Endothelial cell of umbilical vein (primary cell): ENCODE measurements around the gene TPM4. TPM values are rescaled to one million over a fixed set of nuclear protein-coding genes. Genes with fewer than 3 reads are reported as not detected.

Experiments
- BruUV-seq: library from RNA; stranded (reverse); fragments of 400-500 nt; replicated peaks from 2 replicates; lab custom pipeline; 2021; lab: Mats Ljungman, UMichigan
- CTCF ChIA-PET: fragments of 300-600, 350-600 bp; sonication (Branson Sonifier 250); formaldehyde crosslinking; loops from one replicate; lab custom pipeline; 2021; ENCODE audit warnings: antibody characterized with exemption, inconsistent platforms; lab: Charles Lee
- POLR2A ChIA-PET: fragments of 300-600, 350-600 bp; sonication (Branson Sonifier 250); formaldehyde crosslinking; loops from one replicate; lab custom pipeline; 2021; ENCODE audit warnings: antibody characterized with exemption, inconsistent platforms; lab: Charles Lee
- DNase-seq: peaks from one replicate; pipeline ENCODE4 v3.0.0-alpha.2; 2011; ENCODE audit warnings: low read depth, low spot score
- FAIRE-seq: peaks from 2 replicates; lab custom pipeline; 2011; peaks lifted over from hg19 to GRCh38; lab: Jason Lieb, UNC
- H2AFZ ChIP-seq: 2 replicates; pipeline ENCODE4 v1.6.0; 2012; ENCODE audit warnings: low read depth, low read length, control low read depth, inconsistent platforms
- H3K27ac ChIP-seq: 2 replicates; pipeline ENCODE4 v1.5.1; 2011; ENCODE audit warnings: low read depth, mild to moderate bottlenecking, control low read depth, low read length, moderate library complexity; ENCODE audit not compliant: insufficient read depth
- H3K27me3 ChIP-seq, 2 experiments: 2 replicates each; pipeline versions ENCODE4 v1.6.0 to v1.6.1; 2011; ENCODE audit warnings: low read length in 2 of 2, mixed read lengths in 1 of 2; ENCODE audit not compliant: control insufficient read depth in 2 of 2, insufficient read depth in 2 of 2
- H3K36me3 ChIP-seq, 2 experiments: 2 replicates in 1 of 2; 3 replicates in 1 of 2; pipeline ENCODE4 v1.5.1; 2011; ENCODE audit warnings: low read length in 2 of 2, mild to moderate bottlenecking in 1 of 2, moderate library complexity in 1 of 2; ENCODE audit not compliant: control insufficient read depth in 2 of 2, insufficient read depth in 2 of 2; ENCODE audit errors: extremely low read depth in 1 of 2
- H3K4me1 ChIP-seq: 3 replicates; pipeline ENCODE4 v1.5.1; 2011; ENCODE audit warnings: mild to moderate bottlenecking, low read length; ENCODE audit not compliant: control insufficient read depth, insufficient read depth; ENCODE audit errors: extremely low read depth
- H3K4me2 ChIP-seq: 2 replicates; pipeline ENCODE4 v1.6.1; 2011; ENCODE audit warnings: low read length, control low read depth, mixed read lengths; ENCODE audit not compliant: insufficient read depth
- H3K4me3 ChIP-seq, 3 experiments: fragments of 200-600 bp in 1 of 3; sonication (generic), shearing (Covaris generic) in 1 of 3; replicated peaks in 1 of 3; 2 replicates each; pipeline ENCODE4 v1.5.1; 2011 to 2016; ENCODE audit warnings: control low read depth in 3 of 3, low read length in 3 of 3, mild to moderate bottlenecking in 2 of 3, inconsistent platforms in 1 of 3, low read depth in 1 of 3, moderate library complexity in 1 of 3; ENCODE audit not compliant: insufficient read depth in 1 of 3
- H3K79me2 ChIP-seq: 2 replicates; pipeline ENCODE4 v1.6.0; 2012; ENCODE audit warnings: low read length, inconsistent platforms; ENCODE audit not compliant: control insufficient read depth, insufficient read depth
- H3K9ac ChIP-seq: replicated peaks from 2 replicates; pipeline ENCODE3; 2011; ENCODE audit warnings: low read length, control low read depth; ENCODE audit not compliant: insufficient read depth; ENCODE audit errors: extremely low read depth
- H3K9me1 ChIP-seq: replicated peaks from 3 replicates; pipeline ENCODE4 v1.6.0; 2011; ENCODE audit warnings: mild to moderate bottlenecking, low read length; ENCODE audit not compliant: control insufficient read depth, insufficient read depth; ENCODE audit errors: extremely low read depth
- H3K9me3 ChIP-seq: replicated peaks from 2 replicates; pipeline ENCODE4 v1.5.1; 2012; ENCODE audit warnings: low read length, inconsistent platforms; ENCODE audit not compliant: control insufficient read depth, insufficient read depth
- H4K20me1 ChIP-seq: replicated peaks from 2 replicates; pipeline ENCODE3; 2011; ENCODE audit warnings: mild to moderate bottlenecking, low read length; ENCODE audit not compliant: control insufficient read depth, insufficient read depth; ENCODE audit errors: extremely low read depth
- CTCF ChIP-seq, 2 donors: IDR thresholded peaks; 1 replicate in 1 of 2; 2 replicates in 1 of 2; pipeline ENCODE4 v1.5.1; 2011; ENCODE audit warnings: low read length in 2 of 2, mild to moderate bottlenecking in 2 of 2, moderate library complexity in 2 of 2, control low read depth in 1 of 2, inconsistent platforms in 1 of 2, low read depth in 1 of 2; ENCODE audit not compliant: insufficient read depth in 1 of 2; ENCODE audit errors: extremely low read depth in 1 of 2
- EZH2 ChIP-seq: IDR thresholded peaks from 2 replicates; pipeline ENCODE4 v1.6.1; 2012; ENCODE audit warnings: borderline replicate concordance, low read depth, mild to moderate bottlenecking, moderate library complexity, low read length, inconsistent platforms; ENCODE audit not compliant: severe bottlenecking
- FOS ChIP-seq: IDR thresholded peaks from 2 replicates; pipeline ENCODE4 v1.6.1; 2011; ENCODE audit warnings: mild to moderate bottlenecking, low read length, moderate library complexity, borderline replicate concordance; ENCODE audit not compliant: insufficient read depth
- GATA2 ChIP-seq: IDR thresholded peaks from 2 replicates; pipeline ENCODE4 v1.7.0; 2011; ENCODE audit warnings: low read depth, mild to moderate bottlenecking, moderate library complexity, mixed read lengths, low read length; ENCODE audit not compliant: insufficient read length, insufficient read depth
- JUN ChIP-seq: IDR thresholded peaks from 2 replicates; pipeline ENCODE4 v1.6.1; 2011; ENCODE audit warnings: borderline replicate concordance, low read depth; ENCODE audit not compliant: insufficient read length, insufficient read depth
- MAX ChIP-seq: IDR thresholded peaks from 2 replicates; pipeline ENCODE4 v1.6.1; 2011; ENCODE audit not compliant: insufficient read depth, insufficient read length
- MYC ChIP-seq: IDR thresholded peaks from one replicate; pipeline ENCODE4 v1.6.1; 2011; ENCODE audit warnings: mild to moderate bottlenecking, low read depth, low read length
- POLR2A ChIP-seq: IDR thresholded peaks from 2 replicates; pipeline ENCODE4 v1.6.1; 2012; ENCODE audit warnings: low read depth, mild to moderate bottlenecking, control low read depth, low read length
- POLR2AphosphoS5 ChIP-seq: IDR thresholded peaks from 2 replicates; pipeline ENCODE4 v1.6.1; 2012; ENCODE audit warnings: low read depth, mild to moderate bottlenecking, control low read depth, low read length, moderate library complexity; ENCODE audit not compliant: insufficient read depth
- dilution Hi-C: fragments of 300-500 bp; cut with MboI; formaldehyde crosslinking; loops from one replicate; pipeline ENCODE4 v1.15.0; 2019; ENCODE audit warnings: low sequenced_read_pairs; ENCODE audit not compliant: extremely low pct_ligation_motif_present
- intact Hi-C: fragments of 100-400 bp; cut with micrococcal nuclease; formaldehyde crosslinking; loops from one replicate; pipeline ENCODE4 v1.10.0; 2022
- polyA plus RNA-seq, 4 experiments: library from polyadenylated mRNA; depleted of rRNA in 3 of 4; stranded (reverse) in 3 of 4; unstranded in 1 of 4; fragments of >200 nt; gene quantifications; 2 replicates each; pipeline versions ENCODE4 v1.2.1 to v1.2.3, GENCODE V29; 2011 to 2012; ENCODE audit warnings: missing spikeins in 1 of 4
- total RNA-seq: library from RNA; stranded (reverse); gene quantifications from 2 replicates; pipeline ENCODE4 v1.2.3, GENCODE V29; 2021

TPM4 gene
- total and polyA plus RNA-seq, 2 donors (not counting 3 experiments of a cell fraction or from before 2014, with no cell fraction given), result 430 to 924 TPM

- DNase-seq (no peak), FAIRE-seq (no peak)
- no peaks in the 10 kb centered on the region for H3K4me1 ChIP-seq
- TF ChIP-seq MYC (no peak), POLR2AphosphoS5 (no peak), GATA2 (no peak), MAX (no peak), CTCF (IDR thresholded peaks at IDR 0.05; ENCODE audit: extremely low read depth in 1 of 2, insufficient read depth in 1 of 2, low read depth in 1 of 2, low read length in 2 of 2) (no peak), JUN (no peak), EZH2 (no peak), POLR2A (no peak), FOS (no peak)
- dilution Hi-C loops (no loop called here), intact Hi-C loops (no loop called here)
- ChIA-PET POLR2A (no interaction called here), CTCF (interaction anchor here (2.2 kb wide), 1 partner anchor 101 kb away, joined by 5 read pairs; no protein-coding TSS in a partner anchor)
- no peaks in the 10 kb centered on the region for H3K79me2 ChIP-seq
- peaks cover 0 to 2% of the 10 kb centered on the region in 2 experiments for H3K27me3 ChIP-seq
- H3K9me3 ChIP-seq, result no peaks in the 10 kb centered on the region
- no peak overlapping the region for H2AFZ ChIP-seq
- no peaks in the 10 kb centered on the region for H3K36me3 ChIP-seq
- no TSS peak for BruUV-seq
- H3K9ac ChIP-seq, result no peak overlapping the region
- no peak overlapping the region for H3K4me2 ChIP-seq
- no peak overlapping the region for H3K27ac ChIP-seq
- H4K20me1 ChIP-seq, result no peaks in the 10 kb centered on the region
- no peak overlapping the region for H3K4me3 ChIP-seq
- H3K9me1 ChIP-seq, result no peaks in the 10 kb centered on the region
These were observed 65.8 kb downstream of the TPM4 start for GRCh38 chr19:16142032-16142580.
